Measurements from ENCODE around the gene LONRF2. TPM values are rescaled to one million over a fixed set of nuclear protein-coding genes. Genes with fewer than 3 reads are reported as not detected.
"Not testable (repeated sequence)": the region's sequence is repeated elsewhere in the genome, so short reads cannot be mapped to it uniquely, and the experiment has no call there.

The LONRF2 gene
- total RNA-seq, 1 donor, result 0.54 TPM

- DNase-seq (ENCODE audit: low read depth in 2 of 3, low spot score in 2 of 3), result no peak
Measured at GRCh38 chr2:100257939-100258338, 64.4 kb downstream of the LONRF2 start.

- DNase-seq (ENCODE audit: low read depth in 2 of 3, low spot score in 2 of 3), result no peak
Measured at GRCh38 chr2:100256849-100257248, 65.5 kb downstream of the LONRF2 start.

GRCh38 chr2:100256416-100256815 lies 65.9 kb downstream of the LONRF2 start:
- DNase-seq (ENCODE audit: low read depth in 2 of 3, low spot score in 2 of 3), result no peak

GRCh38 chr2:100254646-100255210 lies 67.6 kb downstream of the LONRF2 start:
- no peak for DNase-seq (ENCODE audit: low read depth in 2 of 3, low spot score in 2 of 3)

GRCh38 chr2:100253786-100254185 lies 68.5 kb downstream of the LONRF2 start:
- DNase-seq (ENCODE audit: low read depth in 2 of 3, low spot score in 2 of 3), result no peak

- DNase-seq (ENCODE audit: low read depth in 2 of 3, low spot score in 2 of 3), result no peak
Measured at GRCh38 chr2:100252811-100253698, 69.2 kb downstream of the LONRF2 start.

GRCh38 chr2:100250645-100251044 lies 71.7 kb downstream of the LONRF2 start:
- DNase-seq (ENCODE audit: low read depth in 2 of 3, low spot score in 2 of 3), result no peak

- DNase-seq (ENCODE audit: low read depth in 2 of 3, low spot score in 2 of 3), result no peak
Measured at GRCh38 chr2:100248971-100249370, 73.3 kb downstream of the LONRF2 start.

GRCh38 chr2:100248556-100248955 lies 73.7 kb downstream of the LONRF2 start:
- DNase-seq (ENCODE audit: low read depth in 2 of 3, low spot score in 2 of 3), result not testable (repeated sequence)

GRCh38 chr2:100248044-100248330 lies 74.3 kb downstream of the LONRF2 start:
- no peak for DNase-seq (ENCODE audit: low read depth in 2 of 3, low spot score in 2 of 3)

- no peak for DNase-seq (ENCODE audit: low read depth in 2 of 3, low spot score in 2 of 3)
Measured at GRCh38 chr2:100247256-100248043, 74.9 kb downstream of the LONRF2 start.

GRCh38 chr2:100246163-100247145 lies 75.8 kb downstream of the LONRF2 start:
- DNase-seq (ENCODE audit: low read depth in 2 of 3, low spot score in 2 of 3), result peak in 2 of 3 donors; percentile 51 to 80

- no peak for DNase-seq (ENCODE audit: low read depth in 2 of 3, low spot score in 2 of 3)
Measured at GRCh38 chr2:100245681-100246080, 76.6 kb downstream of the LONRF2 start.

GRCh38 chr2:100244881-100245605 lies 77.3 kb downstream of the LONRF2 start:
- no peak for DNase-seq (ENCODE audit: low read depth in 2 of 3, low spot score in 2 of 3)

GRCh38 chr2:100243631-100244030 lies 78.7 kb downstream of the LONRF2 start:
- DNase-seq (ENCODE audit: low read depth in 2 of 3, low spot score in 2 of 3), result no peak

- peak in 2 of 3 donors; percentile 54 to 73 for DNase-seq (ENCODE audit: low read depth in 2 of 3, low spot score in 2 of 3)
Measured at GRCh38 chr2:100242891-100243619, 79.2 kb downstream of the LONRF2 start.

- no peak for DNase-seq (ENCODE audit: low read depth in 2 of 3, low spot score in 2 of 3)
Measured at GRCh38 chr2:100242476-100242875, 79.8 kb downstream of the LONRF2 start.

- DNase-seq (ENCODE audit: low read depth in 2 of 3, low spot score in 2 of 3), result no peak
Measured at GRCh38 chr2:100241236-100241635, 81.1 kb downstream of the LONRF2 start.

GRCh38 chr2:100240386-100240785 lies 81.9 kb downstream of the LONRF2 start:
- no peak for DNase-seq (ENCODE audit: low read depth in 2 of 3, low spot score in 2 of 3)
